Esophagus squamous epithelium (tissue), 5 donors: ENCODE measurements around the gene MLPH. TPM values are rescaled to one million over a fixed set of nuclear protein-coding genes. Genes with fewer than 3 reads are reported as not detected.

Experiments used
- DNase-seq: peaks from one replicate; lab custom pipeline; 2025; lab: John Stamatoyannopoulos, UW
- H3K27ac ChIP-seq, 4 donors: fragments of 200-600 bp; sonication (generic); one replicate each; pipeline ENCODE4 v1.5.1; 2016 to 2019; ENCODE audit warnings: mild to moderate bottlenecking in 1 of 4
- H3K27me3 ChIP-seq, 4 donors: fragments of 200-600 bp; sonication (generic); 1 replicate in 3 of 4; 2 replicates in 1 of 4; pipeline versions ENCODE4 v1.5.1 to v1.6.0; 2017 to 2021; ENCODE audit warnings: antibody characterized with exemption in 1 of 4
- H3K36me3 ChIP-seq, 3 donors: fragments of 200-600 bp; sonication (generic); one replicate each; pipeline ENCODE4 v1.5.1; 2016 to 2019
- H3K4me1 ChIP-seq, 3 donors: fragments of 200-600 bp; sonication (generic); one replicate each; pipeline ENCODE4 v1.5.1; 2017 to 2019
- H3K4me3 ChIP-seq, 4 donors: fragments of 200-600 bp; sonication (generic); 1 replicate in 3 of 4; 2 replicates in 1 of 4; pipeline ENCODE4 v1.5.1; 2016 to 2019; ENCODE audit warnings: mild to moderate bottlenecking in 2 of 4, moderate library complexity in 1 of 4
- H3K9me3 ChIP-seq, 3 donors: fragments of 200-600 bp; sonication (generic); one replicate each; pipeline ENCODE4 v1.5.1; 2016 to 2019
- CTCF ChIP-seq, 6 experiments: fragments of 450-650 bp in 4 of 6; fragments of 200-600 bp in 2 of 6; sonication (generic) in 2 of 6; IDR thresholded peaks; one replicate each; pipeline ENCODE4 v1.5.1; 2016 to 2019; ENCODE audit warnings: antibody characterized with exemption in 6 of 6, mild to moderate bottlenecking in 4 of 6, moderate library complexity in 4 of 6
- POLR2A ChIP-seq, 4 donors: fragments of 450-650 bp; IDR thresholded peaks; one replicate each; pipeline ENCODE4 v1.6.1; 2017; ENCODE audit warnings: antibody characterized with exemption in 4 of 4, mild to moderate bottlenecking in 4 of 4, moderate library complexity in 3 of 4
- WGBS, 2 donors: methylation state at CpG; one replicate each; pipeline ENCODE4 v1.1.5; 2018; 5-methylcytosine and 5-hydroxymethylcytosine counted together
- intact Hi-C: fragments of 100-400 bp; cut with DNase I; formaldehyde crosslinking; loops from one replicate; pipeline ENCODE4 v1.15.0; 2022
- total RNA-seq, 4 donors: library from RNA; depleted of rRNA; stranded (reverse); fragments of >200 nt; gene quantifications; one replicate each; pipeline ENCODE4 v1.1.0, GENCODE V29; 2016
- donor health status: DM: yes; HTN: yes; CAD: no.

The MLPH gene
- total RNA-seq, 4 donors from 2014 or later, result 1.8 to 10.5 (median 7.6) TPM

GRCh38 chr2:237480988-237481525 is 6.0 kb upstream of the MLPH start:
- H3K27me3 ChIP-seq, result peaks cover 0 to 19% (median 0%) of the 10 kb centered on the region in 4 donors
- H3K27ac ChIP-seq, result no peak overlapping the region
- intact Hi-C loops, result no loop called here
- no peak overlapping the region for H3K4me3 ChIP-seq
- TF ChIP-seq POLR2A (IDR thresholded peaks at IDR 0.05) (no peak), CTCF (IDR thresholded peaks at IDR 0.05) (no peak)
- no peaks in the 10 kb centered on the region for H3K36me3 ChIP-seq
- 89 to 100% methylated on average over 2 of the region's 3 CpGs for WGBS, 2 donors
- H3K4me1 ChIP-seq, result peaks cover 0 to 45% (median 3%) of the 10 kb centered on the region in 3 donors
- DNase-seq, result no peak
- no peaks in the 10 kb centered on the region for H3K9me3 ChIP-seq

- TF ChIP-seq CTCF (IDR thresholded peaks at IDR 0.05) (no peak), POLR2A (IDR thresholded peaks at IDR 0.05) (peak in 1 of 4 donors; percentile 37)
- 19 to 38% methylated on average over 6 of the region's 6 CpGs for WGBS, 2 donors
These were observed 4.6 kb upstream of the MLPH start for GRCh38 chr2:237482485-237482884.

GRCh38 chr2:237483018-237483731 is 3.9 kb upstream of the MLPH start:
- H3K27me3 ChIP-seq, result peaks cover 0 to 35% (median 0%) of the 10 kb centered on the region in 4 donors
- H3K4me3 ChIP-seq, result no peak overlapping the region
- peak in 1 of 4 donors; percentile 23 for TF ChIP-seq POLR2A (IDR thresholded peaks at IDR 0.05)
- peak in 1 of 6 experiments; percentile 12 for TF ChIP-seq CTCF (IDR thresholded peaks at IDR 0.05)
- intact Hi-C loops, result no loop called here
- peak overlapping the region in 3 of 4 donors; percentile 48 to 80 (median 63) for H3K27ac ChIP-seq
- peaks cover 10 to 62% (median 13%) of the 10 kb centered on the region in 3 donors for H3K4me1 ChIP-seq
- H3K9me3 ChIP-seq, result no peaks in the 10 kb centered on the region
- 50 to 55% methylated on average over 7 of the region's 9 CpGs for WGBS, 2 donors
- H3K36me3 ChIP-seq, result no peaks in the 10 kb centered on the region
- DNase-seq, result no peak

More at GRCh38 chr2:237482485-237482884, 4.6 kb upstream of the MLPH start:
- Histone ChIP-seq H3K9me3 (no peaks in the 10 kb centered on the region), H3K4me1 (peaks cover 10 to 55% (median 12%) of the 10 kb centered on the region in 3 donors), H3K27ac (peak overlapping the region in 3 of 4 donors; percentile 48 to 80 (median 63)), H3K27me3 (peaks cover 0 to 28% (median 0%) of the 10 kb centered on the region in 4 donors), H3K4me3 (no peak overlapping the region), H3K36me3 (no peaks in the 10 kb centered on the region)
- intact Hi-C loops, result no loop called here
- DNase-seq, result no peak

- Histone ChIP-seq H3K27ac (no peak overlapping the region), H3K4me1 (peaks cover 20 to 62% (median 23%) of the 10 kb centered on the region in 3 donors), H3K27me3 (peaks cover 0 to 38% (median 0%) of the 10 kb centered on the region in 4 donors), H3K4me3 (no peak overlapping the region), H3K9me3 (no peaks in the 10 kb centered on the region), H3K36me3 (no peaks in the 10 kb centered on the region)
- intact Hi-C loops, result no loop called here
- TF ChIP-seq CTCF (IDR thresholded peaks at IDR 0.05) (no peak), POLR2A (IDR thresholded peaks at IDR 0.05) (no peak)
- WGBS, 2 donors, result 74 to 86% methylated on average over 1 of the region's 1 CpG
- no peak for DNase-seq
These were observed 1.7 kb upstream of the MLPH start for GRCh38 chr2:237485304-237485703.

- intact Hi-C loops, result no loop called here
- H3K9me3 ChIP-seq, result no peaks in the 10 kb centered on the region
- no peak overlapping the region for H3K27ac ChIP-seq
- peak overlapping the region in 3 of 4 donors; percentile 45 to 69 (median 51) for H3K4me3 ChIP-seq
- TF ChIP-seq CTCF (IDR thresholded peaks at IDR 0.05) (no peak), POLR2A (IDR thresholded peaks at IDR 0.05) (no peak)
- peaks cover 20 to 67% (median 23%) of the 10 kb centered on the region in 3 donors for H3K4me1 ChIP-seq
- no peaks in the 10 kb centered on the region for H3K36me3 ChIP-seq
- no peak for DNase-seq
- H3K27me3 ChIP-seq, result peaks cover 0 to 38% (median 0%) of the 10 kb centered on the region in 4 donors
These were observed 1.2 kb upstream of the MLPH start for GRCh38 chr2:237485844-237486243.
